HCT116 (cell line): ENCODE measurements around the gene LRCH3. TPM values are rescaled to one million over a fixed set of nuclear protein-coding genes. Genes with fewer than 3 reads are reported as not detected.

Experiments
- ATAC-seq: fragments of 200-7000 bp; cut with Tn5 transposase; 2 replicates; pipeline ENCODE4 v1.9.1; 2020; ENCODE audit warnings: mild to moderate bottlenecking, moderate library complexity
- BruUV-seq: library from RNA; stranded (reverse); fragments of 400-500 nt; replicated peaks from 2 replicates; lab custom pipeline; 2021; lab: Mats Ljungman, UMichigan
- CTCF ChIA-PET: fragments of 300-600 bp; sonication (Branson Sonifier 250); formaldehyde crosslinking; loops from one replicate; lab custom pipeline; 2021; ENCODE audit warnings: antibody characterized with exemption; lab: Charles Lee
- POLR2A ChIA-PET: fragments of 300-600, 350-600 bp; sonication (Branson Sonifier 250); formaldehyde crosslinking; loops from one replicate; lab custom pipeline; 2021; ENCODE audit warnings: antibody characterized with exemption; lab: Charles Lee
- RAD21 ChIA-PET, 2 experiments: fragments of 300-600 bp; sonication (Branson Sonifier 250); formaldehyde crosslinking; loops; one replicate each; lab custom pipeline; 2023; ENCODE audit warnings: low total read pairs in 2 of 2; ENCODE audit not compliant: uncharacterized antibody in 2 of 2, unreplicated experiment in 2 of 2, low non-redundant PET in 1 of 2; lab: Charles Lee
- DNase-seq: peaks from one replicate; pipeline ENCODE4 v3.0.0-alpha.2; 2010; ENCODE audit warnings: low read depth, low spot score
- H2AFZ ChIP-seq: fragments of 200-600 bp; shearing (Covaris generic), sonication (generic); 2 replicates; pipeline ENCODE4 v1.6.1; 2017; ENCODE audit warnings: low read depth, mixed run types, mixed read lengths, antibody characterized with exemption, low read length; ENCODE audit not compliant: poor library complexity, severe bottlenecking
- H3K27ac ChIP-seq: 2 replicates; pipeline ENCODE4 v1.5.1; 2012; ENCODE audit warnings: low read depth, low read length
- H3K27me3 ChIP-seq: fragments of 200-600 bp; sonication (generic); 2 replicates; pipeline ENCODE4 v1.6.1; 2016; ENCODE audit warnings: mixed run types, low read length, mixed read lengths; ENCODE audit not compliant: insufficient read depth
- H3K36me3 ChIP-seq, 2 experiments: fragments of 200-500 bp in 1 of 2; fragments of 200-600 bp in 1 of 2; sonication (Bioruptor generic) in 1 of 2; sonication (generic) in 1 of 2; 2 replicates each; pipeline versions ENCODE4 v1.5.1 to v1.6.1; 2014 to 2016; ENCODE audit warnings: low read length in 2 of 2, inconsistent platforms in 1 of 2, mixed read lengths in 1 of 2, mixed run types in 1 of 2; ENCODE audit not compliant: insufficient read depth in 2 of 2, control insufficient read depth in 1 of 2
- H3K4me1 ChIP-seq, 2 experiments: fragments of 200-600 bp in 1 of 2; sonication (generic) in 1 of 2; 2 replicates each; pipeline versions ENCODE4 v1.5.1 to v1.6.1; 2012 to 2017; ENCODE audit warnings: low read length in 2 of 2, inconsistent platforms in 1 of 2, mild to moderate bottlenecking in 1 of 2, mixed read lengths in 1 of 2, mixed run types in 1 of 2, moderate library complexity in 1 of 2; ENCODE audit not compliant: insufficient read depth in 2 of 2, control insufficient read depth in 1 of 2
- H3K4me2 ChIP-seq: fragments of 200-600 bp; sonication (generic); 2 replicates; pipeline ENCODE4 v1.6.1; 2017; ENCODE audit warnings: mixed run types, low read length, mixed read lengths
- H3K4me3 ChIP-seq, 2 experiments: fragments of 200-600 bp in 1 of 2; sonication (generic) in 1 of 2; replicated peaks in 1 of 2; 2 replicates each; pipeline ENCODE4 v1.5.1; 2011 to 2016; ENCODE audit warnings: low read length in 2 of 2, control low read depth in 1 of 2, low read depth in 1 of 2, mild to moderate bottlenecking in 1 of 2, mixed read lengths in 1 of 2, mixed run types in 1 of 2
- H3K79me2 ChIP-seq: fragments of 200-600 bp; sonication (generic); 2 replicates; pipeline ENCODE4 v1.6.1; 2017; ENCODE audit warnings: mild to moderate bottlenecking, mixed run types, low read length, moderate library complexity, mixed read lengths; ENCODE audit not compliant: insufficient read depth
- H3K9ac ChIP-seq: fragments of 200-600 bp; sonication (generic); 2 replicates; pipeline ENCODE4 v1.6.1; 2016; ENCODE audit warnings: low read length, mixed read lengths
- H3K9me2 ChIP-seq: fragments of 200-600 bp; sonication (generic), shearing (Covaris generic); 2 replicates; pipeline ENCODE4 v1.6.1; 2017; ENCODE audit warnings: mixed run types, mild to moderate bottlenecking, moderate library complexity; ENCODE audit not compliant: insufficient read depth
- H3K9me3 ChIP-seq, 2 experiments: fragments of 200-500 bp in 1 of 2; fragments of 200-600 bp in 1 of 2; sonication (Bioruptor generic) in 1 of 2; sonication (generic) in 1 of 2; 2 replicates each; pipeline ENCODE4 v1.6.1; 2014 to 2017; ENCODE audit warnings: low read length in 2 of 2, mixed read lengths in 2 of 2, inconsistent platforms in 1 of 2, low read depth in 1 of 2, mild to moderate bottlenecking in 1 of 2, mixed run types in 1 of 2, moderate library complexity in 1 of 2; ENCODE audit not compliant: control insufficient read depth in 1 of 2, insufficient read depth in 1 of 2
- H4K20me1 ChIP-seq: fragments of 200-600 bp; sonication (generic), shearing (Covaris generic); 2 replicates; pipeline ENCODE4 v1.6.1; 2017; ENCODE audit warnings: mixed run types, mild to moderate bottlenecking, moderate library complexity; ENCODE audit not compliant: insufficient read depth
- ATF3 ChIP-seq: IDR thresholded peaks from 2 replicates; pipeline ENCODE4 v1.6.1; 2012
- CBX3 ChIP-seq: IDR thresholded peaks from 2 replicates; pipeline ENCODE4 v1.6.1; 2012; ENCODE audit warnings: low read depth
- CEBPB ChIP-seq: IDR thresholded peaks from 2 replicates; pipeline ENCODE4 v1.6.1; 2012; ENCODE audit warnings: low read depth
- CTCF ChIP-seq, 3 experiments: fragments of 200-600 bp in 1 of 3; sonication (generic) in 1 of 3; IDR thresholded peaks in 2 of 3; conservative IDR thresholded peaks in 1 of 3; 2 replicates each; pipeline ENCODE4 v1.5.1; 2012 to 2017; ENCODE audit warnings: low read depth in 2 of 3, low read length in 2 of 3, antibody characterized with exemption in 1 of 3, borderline replicate concordance in 1 of 3, control low read depth in 1 of 3, mild to moderate bottlenecking in 1 of 3, mixed read lengths in 1 of 3, mixed run types in 1 of 3, moderate library complexity in 1 of 3; ENCODE audit not compliant: insufficient read depth in 1 of 3
- EGR1 ChIP-seq: IDR thresholded peaks from 2 replicates; pipeline ENCODE4 v1.6.1; 2012; ENCODE audit warnings: low read depth
- EZH2phosphoT487 ChIP-seq: fragments of 200-600 bp; IDR thresholded peaks from 2 replicates; pipeline ENCODE4 v1.6.1; 2018; ENCODE audit warnings: antibody characterized with exemption, borderline replicate concordance
- FOSL1 ChIP-seq: IDR thresholded peaks from 2 replicates; pipeline ENCODE4 v1.6.1; 2012; ENCODE audit warnings: low read depth
- JUND ChIP-seq: IDR thresholded peaks from 2 replicates; pipeline ENCODE4 v1.6.1; 2012
- MAX ChIP-seq: IDR thresholded peaks from 2 replicates; pipeline ENCODE4 v1.6.1; 2012
- POLR2A ChIP-seq: IDR thresholded peaks from 2 replicates; pipeline ENCODE4 v1.7.0; 2011; ENCODE audit warnings: borderline replicate concordance; ENCODE audit not compliant: insufficient read depth, insufficient read length; ENCODE audit errors: extremely low read depth
- POLR2AphosphoS5 ChIP-seq: IDR thresholded peaks from 2 replicates; pipeline ENCODE4 v1.6.1; 2011; ENCODE audit warnings: mild to moderate bottlenecking, low read depth, low read length, moderate library complexity
- RAD21 ChIP-seq: IDR thresholded peaks from 2 replicates; pipeline ENCODE4 v1.6.1; 2012; ENCODE audit warnings: low read depth, mild to moderate bottlenecking
- REST ChIP-seq: IDR thresholded peaks from 2 replicates; pipeline ENCODE4 v1.6.1; 2012; ENCODE audit warnings: low read depth
- SIN3A ChIP-seq: IDR thresholded peaks from 2 replicates; pipeline ENCODE4 v1.6.1; 2012; ENCODE audit warnings: low read depth
- SP1 ChIP-seq: IDR thresholded peaks from 2 replicates; pipeline ENCODE4 v1.6.1; 2012; ENCODE audit warnings: low read depth
- SRF ChIP-seq: IDR thresholded peaks from 2 replicates; pipeline ENCODE4 v1.6.1; 2012; ENCODE audit warnings: low read depth
- ZNF274 ChIP-seq: fragments of 200-500 bp; sonication (Bioruptor generic); IDR thresholded peaks from 2 replicates; pipeline ENCODE4 v1.6.1; 2014; ENCODE audit warnings: mild to moderate bottlenecking, low read depth, low read length, inconsistent platforms
- intact Hi-C: fragments of 100-400 bp; cut with micrococcal nuclease; formaldehyde crosslinking; loops from 2 replicates; pipeline ENCODE4 v1.10.0; 2022
- total RNA-seq: library from RNA; stranded (reverse); gene quantifications from one replicate; pipeline ENCODE4 v1.2.1, GENCODE V29; 2021; ENCODE audit not compliant: unreplicated experiment

Gene LRCH3
- total RNA-seq, 1 experiment from 2014 or later: 38.1 TPM

GRCh38 chr3:197746801-197747237, 44.2 kb upstream of the LRCH3 start:
- TF ChIP-seq RAD21 (no peak), ATF3 (no peak), JUND (no peak), CTCF (IDR thresholded peaks at IDR 0.05 in 2 of 3, conservative IDR thresholded peaks at IDR 0.05 in 1 of 3; ENCODE audit: borderline replicate concordance in 1 of 3, insufficient read depth in 1 of 3, low read depth in 2 of 3, low read length in 2 of 3) (no peak), EGR1 (no peak), REST (no peak), CBX3 (no peak), CEBPB (no peak), SP1 (no peak), FOSL1 (no peak), SRF (no peak), EZH2phosphoT487 (no peak), MAX (no peak), ZNF274 (no peak), POLR2AphosphoS5 (no peak), POLR2A (no peak), SIN3A (no peak)
- Histone ChIP-seq H3K9me2 (no peaks in the 10 kb centered on the region), H3K4me2 (no peak overlapping the region), H3K79me2 (peaks cover 17% of the 10 kb centered on the region), H3K36me3 (no peaks in the 10 kb centered on the region), H3K9ac (no peak overlapping the region), H3K27me3 (no peaks in the 10 kb centered on the region), H4K20me1 (peaks cover 6% of the 10 kb centered on the region; the same call in 1 of the 2 replicates), H3K27ac (no peak overlapping the region), H3K9me3 (no peaks in the 10 kb centered on the region), H3K4me3 (no peak overlapping the region), H3K4me1 (peaks cover 2 to 19% of the 10 kb centered on the region in 2 experiments; a peak in 3 of 4 replicates), H2AFZ (no peak overlapping the region)
- ChIA-PET POLR2A (no interaction called here), CTCF (no interaction called here), RAD21 (no interaction called here)
- intact Hi-C loops: no loop called here
- DNase-seq (no peak), ATAC-seq (no peak)
- BruUV-seq: no TSS peak
